ENCODE measurements around the gene MCF2L.

- TF ChIP-seq POLR2AphosphoS5 (IDR thresholded peaks at IDR 0.05) = no peak
- no peak for TF ChIP-seq CTCF (IDR thresholded peaks at IDR 0.05)
These were observed 45.1 kb upstream of the MCF2L start for GRCh38 chr13:112923962-112924361.

Data from breast epithelium (tissue), 3 donors.